Ascending aorta (tissue), 2 donors: Measurements from ENCODE around the gene DCTN5. TPM values are rescaled to one million over a fixed set of nuclear protein-coding genes. Genes with fewer than 3 reads are reported as not detected.

Experiments used
- DNase-seq, 2 donors: peaks; one replicate each; pipeline ENCODE4 v3.0.0-alpha.2; 2019; ENCODE audit warnings: low spot score in 2 of 2
- H3K27ac ChIP-seq, 2 donors: fragments of 200-600 bp; sonication (generic); one replicate each; pipeline ENCODE4 v1.5.1; 2016 to 2017; ENCODE audit warnings: mild to moderate bottlenecking in 1 of 2
- H3K27me3 ChIP-seq: fragments of 200-600 bp; sonication (generic); one replicate; pipeline ENCODE4 v1.5.1; 2017
- H3K36me3 ChIP-seq, 2 donors: fragments of 200-600 bp; sonication (generic); one replicate each; pipeline ENCODE4 v1.5.1; 2016
- H3K4me1 ChIP-seq, 2 donors: fragments of 200-600 bp; sonication (generic); one replicate each; pipeline ENCODE4 v1.5.1; 2016 to 2017; ENCODE audit warnings: mild to moderate bottlenecking in 1 of 2
- H3K4me3 ChIP-seq, 2 donors: fragments of 200-600 bp; sonication (generic); one replicate each; pipeline ENCODE4 v1.5.1; 2016 to 2017; ENCODE audit warnings: mild to moderate bottlenecking in 1 of 2
- H3K9me3 ChIP-seq, 2 donors: fragments of 200-600 bp; sonication (generic); one replicate each; pipeline ENCODE4 v1.5.1; 2016
- intact Hi-C: fragments of 100-400 bp; cut with DNase I; formaldehyde crosslinking; loops from one replicate; pipeline ENCODE4 v1.15.1; 2023
- total RNA-seq: library from RNA; depleted of rRNA; stranded (reverse); fragments of >200 nt; gene quantifications from one replicate; pipeline ENCODE4 v1.1.0, GENCODE V29; 2016
- TF ChIP-seq, protein P1 (sequence below), 3 experiments: fragments of 200-600 bp in 2 of 3; fragments of 450-650 bp in 1 of 3; sonication (generic) in 2 of 3; IDR thresholded peaks; one replicate each; pipeline ENCODE4 v1.5.1; 2016 to 2019; ENCODE audit warnings: antibody characterized with exemption in 3 of 3, mild to moderate bottlenecking in 1 of 3, moderate library complexity in 1 of 3

The DCTN5 gene
- total RNA-seq, 1 donor from 2014 or later: 16.7 TPM

GRCh38 chr16:23666571-23667354 is 25.5 kb downstream of the DCTN5 start:
- Histone ChIP-seq H3K4me1 (no peaks in the 10 kb centered on the region), H3K36me3 (peaks cover 76 to 93% of the 10 kb centered on the region in 2 donors), H3K27me3 (no peaks in the 10 kb centered on the region), H3K27ac (no peak overlapping the region), H3K9me3 (no peaks in the 10 kb centered on the region), H3K4me3 (no peak overlapping the region)
- intact Hi-C loops: no loop called here
- DNase-seq: no peak
- TF ChIP-seq, protein P1, sequence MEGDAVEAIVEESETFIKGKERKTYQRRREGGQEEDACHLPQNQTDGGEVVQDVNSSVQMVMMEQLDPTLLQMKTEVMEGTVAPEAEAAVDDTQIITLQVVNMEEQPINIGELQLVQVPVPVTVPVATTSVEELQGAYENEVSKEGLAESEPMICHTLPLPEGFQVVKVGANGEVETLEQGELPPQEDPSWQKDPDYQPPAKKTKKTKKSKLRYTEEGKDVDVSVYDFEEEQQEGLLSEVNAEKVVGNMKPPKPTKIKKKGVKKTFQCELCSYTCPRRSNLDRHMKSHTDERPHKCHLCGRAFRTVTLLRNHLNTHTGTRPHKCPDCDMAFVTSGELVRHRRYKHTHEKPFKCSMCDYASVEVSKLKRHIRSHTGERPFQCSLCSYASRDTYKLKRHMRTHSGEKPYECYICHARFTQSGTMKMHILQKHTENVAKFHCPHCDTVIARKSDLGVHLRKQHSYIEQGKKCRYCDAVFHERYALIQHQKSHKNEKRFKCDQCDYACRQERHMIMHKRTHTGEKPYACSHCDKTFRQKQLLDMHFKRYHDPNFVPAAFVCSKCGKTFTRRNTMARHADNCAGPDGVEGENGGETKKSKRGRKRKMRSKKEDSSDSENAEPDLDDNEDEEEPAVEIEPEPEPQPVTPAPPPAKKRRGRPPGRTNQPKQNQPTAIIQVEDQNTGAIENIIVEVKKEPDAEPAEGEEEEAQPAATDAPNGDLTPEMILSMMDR (IDR thresholded peaks at IDR 0.05): no peak

- Histone ChIP-seq H3K27ac (no peak overlapping the region), H3K9me3 (no peaks in the 10 kb centered on the region), H3K4me3 (no peak overlapping the region), H3K36me3 (peaks cover 76 to 93% of the 10 kb centered on the region in 2 donors), H3K4me1 (no peaks in the 10 kb centered on the region), H3K27me3 (no peaks in the 10 kb centered on the region)
- intact Hi-C loops: no loop called here
- TF ChIP-seq, protein P1 (IDR thresholded peaks at IDR 0.05): no peak
- DNase-seq: no peak
These were observed 26.0 kb downstream of the DCTN5 start for GRCh38 chr16:23667355-23667659.

DNA sequence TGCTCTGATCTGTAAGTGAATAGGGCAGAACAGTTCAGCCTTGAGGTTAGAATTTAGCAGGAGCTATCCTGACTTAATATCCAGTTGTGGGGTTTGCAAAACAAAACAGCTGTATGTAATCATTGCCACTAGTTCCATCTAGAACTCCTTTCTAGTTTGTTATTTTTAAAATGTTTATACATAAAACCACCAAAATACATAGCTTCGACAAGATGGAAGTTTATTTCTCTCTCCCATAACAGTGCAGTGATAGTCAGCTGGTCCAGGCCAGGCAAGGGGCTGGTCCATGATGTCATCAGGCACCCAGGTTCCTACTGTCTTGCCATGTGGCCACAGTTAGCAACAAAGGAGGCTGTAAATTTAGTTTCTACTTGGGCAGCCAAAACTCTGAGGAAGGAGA is 27.0 kb downstream of the DCTN5 start:
- peaks cover 69 to 87% of the 10 kb centered on the region in 2 donors for H3K36me3 ChIP-seq
- H3K27me3 ChIP-seq: no peaks in the 10 kb centered on the region
- TF ChIP-seq, protein P1 (IDR thresholded peaks at IDR 0.05): no peak
- no peaks in the 10 kb centered on the region for H3K9me3 ChIP-seq
- H3K27ac ChIP-seq: no peak overlapping the region
- H3K4me3 ChIP-seq: no peak overlapping the region
- intact Hi-C loops: no loop called here
- no peaks in the 10 kb centered on the region for H3K4me1 ChIP-seq
- no peak for DNase-seq

DNA sequence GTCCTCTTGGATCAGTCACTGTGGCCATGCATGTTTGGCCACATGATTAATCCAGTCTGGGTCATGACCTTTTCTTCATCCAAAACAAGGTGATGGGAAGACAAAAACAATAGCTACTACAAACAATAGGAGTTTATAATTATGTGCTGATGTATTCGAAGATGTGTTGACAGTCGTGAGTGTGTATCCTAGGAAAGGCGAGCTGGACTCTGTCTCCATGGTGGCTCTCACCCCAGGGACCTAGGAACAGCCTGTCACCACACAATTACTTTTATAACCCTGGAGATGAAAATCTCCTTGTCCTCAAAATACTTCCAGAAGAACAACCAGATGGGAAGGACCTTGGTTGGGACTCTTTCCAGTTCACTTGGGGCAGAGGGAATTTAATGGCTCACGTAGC is 27.6 kb downstream of the DCTN5 start:
- no peak for DNase-seq
- TF ChIP-seq, protein P1 (IDR thresholded peaks at IDR 0.05): no peak
- no peaks in the 10 kb centered on the region for H3K4me1 ChIP-seq
- intact Hi-C loops: no loop called here
- no peaks in the 10 kb centered on the region for H3K27me3 ChIP-seq
- no peak overlapping the region for H3K27ac ChIP-seq
- H3K9me3 ChIP-seq: no peaks in the 10 kb centered on the region
- peaks cover 65 to 81% of the 10 kb centered on the region in 2 donors for H3K36me3 ChIP-seq
- H3K4me3 ChIP-seq: no peak overlapping the region

GRCh38 chr16:23670137-23670776 is 29.0 kb downstream of the DCTN5 start:
- TF ChIP-seq, protein P1 (IDR thresholded peaks at IDR 0.05): no peak
- no peaks in the 10 kb centered on the region for H3K9me3 ChIP-seq
- H3K27me3 ChIP-seq: no peaks in the 10 kb centered on the region
- no peak overlapping the region for H3K4me3 ChIP-seq
- H3K4me1 ChIP-seq: no peaks in the 10 kb centered on the region
- no peak for DNase-seq
- H3K27ac ChIP-seq: no peak overlapping the region
- intact Hi-C loops: loop anchor here (10.0 kb wide), 1 partner anchor 365 kb away; no protein-coding TSS in a partner anchor
- H3K36me3 ChIP-seq: peaks cover 58 to 74% of the 10 kb centered on the region in 2 donors
